ENCODE results near the gene CD99. TPM values are rescaled to one million over a fixed set of nuclear protein-coding genes. Genes with fewer than 3 reads are reported as not detected.
"Not testable (repeated sequence)": the region's sequence is repeated elsewhere in the genome, so short reads cannot be mapped to it uniquely, and the experiment has no call there.

The CD99 gene
- total and polyA plus RNA-seq, 2 experiments from 2014 or later: 329 to 565 TPM

DNA sequence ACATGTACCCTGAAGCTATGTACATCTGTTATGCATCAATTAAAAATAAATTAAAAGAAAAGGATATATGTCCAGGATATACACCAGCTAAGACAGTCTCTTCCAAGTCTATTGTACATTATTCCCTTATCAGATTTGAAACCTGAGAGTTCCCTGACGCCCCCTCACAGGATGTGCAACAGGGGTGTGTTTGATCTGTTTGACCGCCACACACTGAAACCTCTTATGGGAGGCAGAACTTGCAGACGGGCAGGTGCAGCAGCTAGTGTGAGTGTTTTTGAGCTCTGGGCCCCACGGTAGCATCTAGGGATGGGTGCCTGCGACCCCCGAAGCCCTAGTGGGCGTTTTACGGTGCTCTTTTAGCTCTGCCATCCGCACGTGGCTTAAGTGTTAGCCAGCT lies 65.5 kb downstream of the CD99 start:
- Histone ChIP-seq H2AFZ (no peak overlapping the region), H3K79me2 (no peaks in the 10 kb centered on the region), H3K4me2 (no peak overlapping the region), H3K27ac (no peak overlapping the region), H3K4me1 (ENCODE audit: insufficient read depth) (no peaks in the 10 kb centered on the region), H4K20me1 (ENCODE audit: insufficient read depth, poor library complexity, severe bottlenecking) (no peaks in the 10 kb centered on the region), H3K9me3 (ENCODE audit: low read depth) (no peaks in the 10 kb centered on the region), H3K27me3 (no peaks in the 10 kb centered on the region), H3K4me3 (no peak overlapping the region), H3K36me3 (replicated peaks; ENCODE audit: insufficient read depth, low read depth) (no peaks in the 10 kb centered on the region), H3K9me2 (replicated peaks; ENCODE audit: insufficient read depth) (no peaks in the 10 kb centered on the region)
- 80% methylated on average over 10 of the region's 10 CpGs for WGBS (ENCODE audit: low lambda C conversion rate, missing lambda C conversion rate)
- TF ChIP-seq EZH2phosphoT487 (IDR thresholded peaks at IDR 0.05; ENCODE audit: low read depth, severe bottlenecking, unreplicated experiment) (no peak), EZH2 (IDR thresholded peaks at IDR 0.05; ENCODE audit: borderline replicate concordance) (no peak)
- TF ChIP-seq, protein P1, sequence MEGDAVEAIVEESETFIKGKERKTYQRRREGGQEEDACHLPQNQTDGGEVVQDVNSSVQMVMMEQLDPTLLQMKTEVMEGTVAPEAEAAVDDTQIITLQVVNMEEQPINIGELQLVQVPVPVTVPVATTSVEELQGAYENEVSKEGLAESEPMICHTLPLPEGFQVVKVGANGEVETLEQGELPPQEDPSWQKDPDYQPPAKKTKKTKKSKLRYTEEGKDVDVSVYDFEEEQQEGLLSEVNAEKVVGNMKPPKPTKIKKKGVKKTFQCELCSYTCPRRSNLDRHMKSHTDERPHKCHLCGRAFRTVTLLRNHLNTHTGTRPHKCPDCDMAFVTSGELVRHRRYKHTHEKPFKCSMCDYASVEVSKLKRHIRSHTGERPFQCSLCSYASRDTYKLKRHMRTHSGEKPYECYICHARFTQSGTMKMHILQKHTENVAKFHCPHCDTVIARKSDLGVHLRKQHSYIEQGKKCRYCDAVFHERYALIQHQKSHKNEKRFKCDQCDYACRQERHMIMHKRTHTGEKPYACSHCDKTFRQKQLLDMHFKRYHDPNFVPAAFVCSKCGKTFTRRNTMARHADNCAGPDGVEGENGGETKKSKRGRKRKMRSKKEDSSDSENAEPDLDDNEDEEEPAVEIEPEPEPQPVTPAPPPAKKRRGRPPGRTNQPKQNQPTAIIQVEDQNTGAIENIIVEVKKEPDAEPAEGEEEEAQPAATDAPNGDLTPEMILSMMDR (IDR thresholded peaks at IDR 0.05; ENCODE audit: poor library complexity): no peak
- DNase-seq (ENCODE audit: low spot score): no peak

GRCh38 chrX:2761246-2761645 lies 70.2 kb downstream of the CD99 start:
- H3K4me3 ChIP-seq: no peak overlapping the region

GRCh38 chrX:2762671-2763070 lies 71.6 kb downstream of the CD99 start:
- DNase-seq (ENCODE audit: low spot score): peak; percentile 52
- peak overlapping the region; percentile 55 for H3K27ac ChIP-seq
- H3K4me3 ChIP-seq; H3K9me2 ChIP-seq (replicated peaks; ENCODE audit: insufficient read depth); H3K9me3 ChIP-seq (ENCODE audit: low read depth); H3K4me2 ChIP-seq; H2AFZ ChIP-seq; H4K20me1 ChIP-seq (ENCODE audit: insufficient read depth, poor library complexity, severe bottlenecking); H3K27me3 ChIP-seq; H3K4me1 ChIP-seq (ENCODE audit: insufficient read depth); H3K36me3 ChIP-seq (replicated peaks; ENCODE audit: insufficient read depth, low read depth); H3K79me2 ChIP-seq: not testable (repeated sequence)
- WGBS (ENCODE audit: low lambda C conversion rate, missing lambda C conversion rate): 74% methylated on average over 4 of the region's 4 CpGs

More at GRCh38 chrX:2761246-2761645, 70.2 kb downstream of the CD99 start:
- Histone ChIP-seq H3K36me3 (replicated peaks; ENCODE audit: insufficient read depth, low read depth) (no peaks in the 10 kb centered on the region), H3K27me3 (no peaks in the 10 kb centered on the region), H3K9me2 (replicated peaks; ENCODE audit: insufficient read depth) (no peaks in the 10 kb centered on the region), H3K4me2 (no peak overlapping the region), H4K20me1 (ENCODE audit: insufficient read depth, poor library complexity, severe bottlenecking) (no peaks in the 10 kb centered on the region), H3K4me1 (ENCODE audit: insufficient read depth) (no peaks in the 10 kb centered on the region), H3K27ac (no peak overlapping the region), H3K79me2 (no peaks in the 10 kb centered on the region), H3K9me3 (ENCODE audit: low read depth) (no peaks in the 10 kb centered on the region), H2AFZ (no peak overlapping the region)
- TF ChIP-seq, protein P1 (IDR thresholded peaks at IDR 0.05; ENCODE audit: poor library complexity): no peak
- no peak for TF ChIP-seq EZH2 (IDR thresholded peaks at IDR 0.05; ENCODE audit: borderline replicate concordance)
- no peak for TF ChIP-seq EZH2phosphoT487 (IDR thresholded peaks at IDR 0.05; ENCODE audit: low read depth, severe bottlenecking, unreplicated experiment)
- WGBS (ENCODE audit: low lambda C conversion rate, missing lambda C conversion rate): 87% methylated on average over 2 of the region's 2 CpGs
- DNase-seq (ENCODE audit: low spot score): no peak

GRCh38 chrX:2764766-2765548 lies 73.9 kb downstream of the CD99 start:
- not testable (repeated sequence) for H4K20me1 ChIP-seq (ENCODE audit: insufficient read depth, poor library complexity, severe bottlenecking); H3K9me3 ChIP-seq (ENCODE audit: low read depth); H3K4me2 ChIP-seq; H2AFZ ChIP-seq; H3K9me2 ChIP-seq (replicated peaks; ENCODE audit: insufficient read depth); H3K4me3 ChIP-seq; H3K27ac ChIP-seq; H3K36me3 ChIP-seq (replicated peaks; ENCODE audit: insufficient read depth, low read depth); DNase-seq (ENCODE audit: low spot score); H3K27me3 ChIP-seq; H3K79me2 ChIP-seq
- 92% methylated on average over 19 of the region's 19 CpGs for WGBS (ENCODE audit: low lambda C conversion rate, missing lambda C conversion rate)
- H3K4me1 ChIP-seq (ENCODE audit: insufficient read depth): peaks cover 16% of the 10 kb centered on the region
